Measurements from ENCODE around the gene PMM2.

PMM2 gene

GRCh38 chr16:8882041-8882617 is 84.5 kb downstream of the PMM2 start, which contains the start of gene LITAFD (continued):
- TF ChIP-seq RBAK (tag by site-specific recombination; IDR thresholded peaks at IDR 0.05) (no peak), ZNF626 (tag by site-specific recombination; IDR thresholded peaks at IDR 0.05) (no peak), ZBTB26 (tag by site-specific recombination; optimal IDR thresholded peaks at IDR 0.05) (no peak), ZNF140 (tag by site-specific recombination; IDR thresholded peaks at IDR 0.05) (no peak), ZNF146 (tag by site-specific recombination; IDR thresholded peaks at IDR 0.05) (no peak), ZNF133 (tag by site-specific recombination; IDR thresholded peaks at IDR 0.05) (no peak), KLF9 (tag by site-specific recombination; IDR thresholded peaks at IDR 0.05; ENCODE audit: low read depth) (no peak), ZNF341 (tag by site-specific recombination; IDR thresholded peaks at IDR 0.05; ENCODE audit: low read depth) (no peak), ZNF621 (tag by site-specific recombination; IDR thresholded peaks at IDR 0.05) (no peak)

- Histone ChIP-seq H3K4me1 (ENCODE audit: control insufficient read depth, insufficient read depth, low read length) (no peaks in the 10 kb centered on the region), H3K36me3 (ENCODE audit: control insufficient read depth in 2 of 2, insufficient read depth in 1 of 2, low read length in 2 of 2) (peaks cover 0 to 8% of the 10 kb centered on the region in 2 experiments; a peak in 1 of 3 replicates), H3K9me3 (ENCODE audit: control insufficient read depth, insufficient read depth, low read depth, low read length) (no peaks in the 10 kb centered on the region), H3K4me3 (ENCODE audit: low read depth, low read length) (no peak overlapping the region), H3K27ac (ENCODE audit: extremely low read depth, low read depth, low read length) (no peak overlapping the region)
- TF ChIP-seq ZNF701 (tag by site-specific recombination; IDR thresholded peaks at IDR 0.05) (no peak), HOXC10 (CRISPR knock-in tag; IDR thresholded peaks at IDR 0.05) (no peak), ZSCAN30 (tag by site-specific recombination; IDR thresholded peaks at IDR 0.05) (no peak), RBAK (tag by site-specific recombination; IDR thresholded peaks at IDR 0.05) (no peak), PBX3 (CRISPR knock-in tag; IDR thresholded peaks at IDR 0.05) (no peak), ZBTB26 (tag by site-specific recombination; optimal IDR thresholded peaks at IDR 0.05) (no peak), SCRT1 (tag by site-specific recombination; IDR thresholded peaks at IDR 0.05; ENCODE audit: borderline replicate concordance) (no peak), ZNF501 (tag by site-specific recombination; IDR thresholded peaks at IDR 0.05) (no peak), ZNF777 (tag by site-specific recombination; IDR thresholded peaks at IDR 0.05; ENCODE audit: borderline replicate concordance) (no peak), ATF2 (tag by site-specific recombination; IDR thresholded peaks at IDR 0.05; ENCODE audit: low read depth) (no peak), ZBTB10 (tag by site-specific recombination; IDR thresholded peaks at IDR 0.05) (no peak), OVOL3 (tag by site-specific recombination; IDR thresholded peaks at IDR 0.05) (no peak)
- ChIA-PET CTCF (interaction anchor here (0.6 to 3.4 kb wide), 3 partner anchors 9 to 25 kb away, joined by 3 to 30 read pairs (median 4); no protein-coding TSS in a partner anchor), POLR2A (interaction anchor here (2.9 kb wide), 1 partner anchor 14 kb away, joined by 17 read pairs; the partner anchor contains the start of gene CARHSP1)
Observed at GRCh38 chr16:8882725-8883377, 85.2 kb downstream of the PMM2 start.
